HepG2 (cell line): ENCODE measurements around the gene SYNGR2. TPM values are rescaled to one million over a fixed set of nuclear protein-coding genes. Genes with fewer than 3 reads are reported as not detected.
A peak's percentile ranks its signal among the peaks of the same experiment; 100 is the strongest.

ENCODE experiments used
- ADNP ChIP-seq: sonication (generic); formaldehyde crosslinking; IDR thresholded peaks from 2 replicates; pipeline ENCODE4 v1.4.0; 2020; ENCODE audit warnings: missing genetic modification reagents
- ISL2 ChIP-seq: sonication (generic); formaldehyde crosslinking; IDR thresholded peaks from 2 replicates; pipeline ENCODE4 v1.5.0; 2020; ENCODE audit warnings: missing genetic modification reagents
- JARID2 ChIP-seq: sonication (generic); formaldehyde crosslinking; IDR thresholded peaks from 2 replicates; pipeline ENCODE4 v1.8.1; 2023; ENCODE audit warnings: missing genetic modification reagents, inconsistent platforms; ENCODE audit not compliant: insufficient replicate concordance
- RORA ChIP-seq: sonication (generic); formaldehyde crosslinking; IDR thresholded peaks from 2 replicates; pipeline ENCODE4 v1.5.0; 2020; ENCODE audit warnings: mild to moderate bottlenecking, missing genetic modification reagents, moderate library complexity
- TAF15 ChIP-seq: fragments of 200-400 bp; formaldehyde crosslinking; IDR thresholded peaks from one replicate; pipeline ENCODE4 v1.6.1; 2018; ENCODE audit warnings: mild to moderate bottlenecking, low read depth, low read length; ENCODE audit not compliant: poor library complexity, severe bottlenecking
- TARDBP ChIP-seq: sonication (generic); formaldehyde crosslinking; IDR thresholded peaks from 2 replicates; pipeline ENCODE4 v1.8.0; 2022; ENCODE audit warnings: mild to moderate bottlenecking, missing genetic modification reagents
- ZMYM2 ChIP-seq: sonication (generic); formaldehyde crosslinking; IDR thresholded peaks from 2 replicates; pipeline ENCODE4 v1.8.0; 2022; ENCODE audit warnings: mild to moderate bottlenecking, missing genetic modification reagents
- ZNF124 ChIP-seq: sonication (generic); formaldehyde crosslinking; IDR thresholded peaks from 2 replicates; pipeline ENCODE4 v1.4.0; 2020; ENCODE audit warnings: missing genetic modification reagents
- ZNF136 ChIP-seq: sonication (generic); formaldehyde crosslinking; IDR thresholded peaks from 2 replicates; pipeline ENCODE4 v1.8.1; 2022; ENCODE audit warnings: low read depth, mild to moderate bottlenecking, moderate library complexity, missing genetic modification reagents
- ZNF207 ChIP-seq: fragments of 450-650 bp; IDR thresholded peaks from 2 replicates; pipeline ENCODE4 v1.6.1; 2016; ENCODE audit warnings: antibody characterized with exemption, borderline replicate concordance
- ZNF543 ChIP-seq: sonication (generic); formaldehyde crosslinking; IDR thresholded peaks from 2 replicates; pipeline ENCODE4 v1.4.0; 2020; ENCODE audit warnings: mild to moderate bottlenecking, missing genetic modification reagents
- ZNF552 ChIP-seq: sonication (generic); formaldehyde crosslinking; IDR thresholded peaks from 2 replicates; pipeline ENCODE4 v1.9.0; 2022; ENCODE audit warnings: missing genetic modification reagents, mild to moderate bottlenecking, borderline replicate concordance
- polyA plus RNA-seq, 8 experiments: library from polyadenylated mRNA; depleted of rRNA in 3 of 8; stranded (reverse) in 7 of 8; unstranded in 1 of 8; fragments of >200 nt; fragmentation: Illumina TruSeq in 4 of 8; extraction: Trizol in 4 of 8; gene quantifications; 2 replicates each; pipeline versions ENCODE4 v1.2.1 to v1.2.3, GENCODE V29; 2011 to 2016; ENCODE audit warnings: low read depth in 4 of 8, missing spikeins in 1 of 8, mixed read lengths in 1 of 8; ENCODE audit not compliant: insufficient read depth in 1 of 8
- total RNA-seq, 5 experiments: library from RNA; depleted of rRNA; stranded (reverse); fragments of >200 nt; fragmentation: Illumina TruSeq; extraction: Trizol; gene quantifications; 2 replicates each; pipeline ENCODE4 v1.2.3, GENCODE V29; 2016; ENCODE audit warnings: low read depth in 1 of 5
- TF ChIP-seq, protein P1 (sequence below): sonication (generic); formaldehyde crosslinking; IDR thresholded peaks from 2 replicates; pipeline ENCODE4 v1.4.0; 2020; ENCODE audit warnings: low read depth, missing genetic modification reagents
- TF ChIP-seq, protein P2 (sequence below): sonication (generic); formaldehyde crosslinking; IDR thresholded peaks from 2 replicates; pipeline ENCODE4 v1.5.1; 2020; ENCODE audit warnings: missing genetic modification reagents, mild to moderate bottlenecking, borderline replicate concordance

Gene SYNGR2
- total and polyA plus RNA-seq, 2 of the 13 experiments (the other 11 are each of a cell fraction or from before 2014, with no cell fraction given) = 46.7 to 170 TPM

DNA sequence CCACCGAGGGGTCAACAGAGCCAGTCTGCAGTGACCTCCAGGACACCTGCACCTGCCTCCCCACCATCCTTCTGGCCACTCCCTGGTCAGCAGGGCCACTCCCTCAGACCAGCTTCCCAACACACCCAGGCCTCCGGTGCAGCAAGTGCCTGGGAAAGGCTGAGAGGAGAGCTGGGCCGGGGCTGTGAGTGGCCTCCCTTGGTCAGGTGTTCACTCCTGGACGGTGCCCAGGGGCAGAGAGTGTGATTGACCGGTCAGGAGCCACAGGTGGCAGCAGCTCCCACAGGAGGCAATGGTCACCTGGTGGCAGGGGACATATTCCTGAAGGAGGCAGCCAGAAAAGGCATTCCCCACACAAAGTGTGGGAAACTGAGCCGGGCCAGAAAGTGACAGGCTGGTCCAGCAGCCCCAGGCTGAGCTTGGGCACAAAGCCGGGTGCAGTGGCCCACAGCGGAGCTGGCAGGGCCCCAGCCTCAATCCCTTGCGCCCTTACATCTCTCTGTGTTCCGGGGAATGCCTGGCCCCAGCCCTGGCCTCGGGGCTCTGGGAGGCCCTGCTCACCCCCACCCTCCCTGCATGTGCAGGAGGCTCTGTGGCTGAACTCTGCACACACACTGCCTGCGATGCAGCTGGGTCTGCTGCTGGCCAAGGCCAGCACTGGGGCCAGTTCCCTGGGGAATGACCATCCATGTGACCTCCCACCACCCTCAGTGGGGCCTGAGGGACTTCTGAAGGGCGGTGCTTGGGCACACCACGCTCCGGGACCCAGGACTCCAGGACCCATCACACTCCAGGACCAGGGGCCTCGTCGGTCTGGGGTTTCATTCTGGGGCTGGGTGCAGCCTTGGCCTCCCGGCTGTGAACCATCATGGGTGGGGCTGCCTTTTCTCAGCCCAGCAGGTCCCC is 23.4 kb upstream of the SYNGR2 start (continued):
- TF ChIP-seq, protein P1, sequence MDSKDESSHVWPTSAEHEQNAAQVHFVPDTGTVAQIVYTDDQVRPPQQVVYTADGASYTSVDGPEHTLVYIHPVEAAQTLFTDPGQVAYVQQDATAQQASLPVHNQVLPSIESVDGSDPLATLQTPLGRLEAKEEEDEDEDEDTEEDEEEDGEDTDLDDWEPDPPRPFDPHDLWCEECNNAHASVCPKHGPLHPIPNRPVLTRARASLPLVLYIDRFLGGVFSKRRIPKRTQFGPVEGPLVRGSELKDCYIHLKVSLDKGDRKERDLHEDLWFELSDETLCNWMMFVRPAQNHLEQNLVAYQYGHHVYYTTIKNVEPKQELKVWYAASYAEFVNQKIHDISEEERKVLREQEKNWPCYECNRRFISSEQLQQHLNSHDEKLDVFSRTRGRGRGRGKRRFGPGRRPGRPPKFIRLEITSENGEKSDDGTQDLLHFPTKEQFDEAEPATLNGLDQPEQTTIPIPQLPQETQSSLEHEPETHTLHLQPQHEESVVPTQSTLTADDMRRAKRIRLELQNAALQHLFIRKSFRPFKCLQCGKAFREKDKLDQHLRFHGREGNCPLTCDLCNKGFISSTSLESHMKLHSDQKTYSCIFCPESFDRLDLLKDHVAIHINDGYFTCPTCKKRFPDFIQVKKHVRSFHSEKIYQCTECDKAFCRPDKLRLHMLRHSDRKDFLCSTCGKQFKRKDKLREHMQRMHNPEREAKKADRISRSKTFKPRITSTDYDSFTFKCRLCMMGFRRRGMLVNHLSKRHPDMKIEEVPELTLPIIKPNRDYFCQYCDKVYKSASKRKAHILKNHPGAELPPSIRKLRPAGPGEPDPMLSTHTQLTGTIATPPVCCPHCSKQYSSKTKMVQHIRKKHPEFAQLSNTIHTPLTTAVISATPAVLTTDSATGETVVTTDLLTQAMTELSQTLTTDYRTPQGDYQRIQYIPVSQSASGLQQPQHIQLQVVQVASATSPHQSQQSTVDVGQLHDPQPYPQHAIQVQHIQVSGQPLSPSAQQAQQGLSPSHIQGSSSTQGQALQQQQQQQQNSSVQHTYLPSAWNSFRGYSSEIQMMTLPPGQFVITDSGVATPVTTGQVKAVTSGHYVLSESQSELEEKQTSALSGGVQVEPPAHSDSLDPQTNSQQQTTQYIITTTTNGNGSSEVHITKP (CRISPR knock-in tag) = peak; percentile 44; the same call in 1 of the 2 replicates
- TF ChIP-seq ADNP (CRISPR knock-in tag) = no peak
- no peak for TF ChIP-seq ZNF124 (CRISPR knock-in tag)
- TF ChIP-seq, protein P2, sequence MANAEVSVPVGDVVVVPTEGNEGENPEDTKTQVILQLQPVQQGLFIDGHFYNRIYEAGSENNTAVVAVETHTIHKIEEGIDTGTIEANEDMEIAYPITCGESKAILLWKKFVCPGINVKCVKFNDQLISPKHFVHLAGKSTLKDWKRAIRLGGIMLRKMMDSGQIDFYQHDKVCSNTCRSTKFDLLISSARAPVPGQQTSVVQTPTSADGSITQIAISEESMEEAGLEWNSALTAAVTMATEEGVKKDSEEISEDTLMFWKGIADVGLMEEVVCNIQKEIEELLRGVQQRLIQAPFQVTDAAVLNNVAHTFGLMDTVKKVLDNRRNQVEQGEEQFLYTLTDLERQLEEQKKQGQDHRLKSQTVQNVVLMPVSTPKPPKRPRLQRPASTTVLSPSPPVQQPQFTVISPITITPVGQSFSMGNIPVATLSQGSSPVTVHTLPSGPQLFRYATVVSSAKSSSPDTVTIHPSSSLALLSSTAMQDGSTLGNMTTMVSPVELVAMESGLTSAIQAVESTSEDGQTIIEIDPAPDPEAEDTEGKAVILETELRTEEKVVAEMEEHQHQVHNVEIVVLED (CRISPR knock-in tag) = peak; percentile 28; the same call in 1 of the 2 replicates
- peak; percentile 86 for TF ChIP-seq ZNF552
- TF ChIP-seq ZNF543 (CRISPR knock-in tag) = peak; percentile 50; the same call in 1 of the 2 replicates
- no peak for TF ChIP-seq ZNF207
- no peak for TF ChIP-seq TAF15
- no peak for TF ChIP-seq JARID2 (CRISPR knock-in tag)
- TF ChIP-seq TARDBP = peak; percentile 87; the same call in 1 of the 2 replicates
- TF ChIP-seq ISL2 (CRISPR knock-in tag) = peak; percentile 58; the same call in 1 of the 2 replicates
- TF ChIP-seq ZMYM2 (CRISPR knock-in tag) = 0 out of 2 replicates have a peak, but pooled peaks have one; percentile 7
- TF ChIP-seq ZNF136 (CRISPR knock-in tag) = 0 out of 2 replicates have a peak, but pooled peaks have one; percentile 65
- no peak for TF ChIP-seq RORA
